LNCaP clone FGC (cell line): ENCODE results near the gene AIF1.

Experiments used
- DNase-seq: peaks from one replicate; pipeline ENCODE4 v3.0.0-alpha.2; 2011; ENCODE audit warnings: low read depth
- H3K4me3 ChIP-seq: 2 replicates; pipeline ENCODE4 v1.5.1; 2011; ENCODE audit warnings: mild to moderate bottlenecking, low read depth, low read length, control low read depth
- TF ChIP-seq, protein P1 (sequence below): IDR thresholded peaks from 2 replicates; pipeline ENCODE4 v1.5.1; 2012; ENCODE audit warnings: mild to moderate bottlenecking; ENCODE audit not compliant: control insufficient read depth, insufficient read depth; ENCODE audit errors: extremely low read depth

The AIF1 gene

DNA sequence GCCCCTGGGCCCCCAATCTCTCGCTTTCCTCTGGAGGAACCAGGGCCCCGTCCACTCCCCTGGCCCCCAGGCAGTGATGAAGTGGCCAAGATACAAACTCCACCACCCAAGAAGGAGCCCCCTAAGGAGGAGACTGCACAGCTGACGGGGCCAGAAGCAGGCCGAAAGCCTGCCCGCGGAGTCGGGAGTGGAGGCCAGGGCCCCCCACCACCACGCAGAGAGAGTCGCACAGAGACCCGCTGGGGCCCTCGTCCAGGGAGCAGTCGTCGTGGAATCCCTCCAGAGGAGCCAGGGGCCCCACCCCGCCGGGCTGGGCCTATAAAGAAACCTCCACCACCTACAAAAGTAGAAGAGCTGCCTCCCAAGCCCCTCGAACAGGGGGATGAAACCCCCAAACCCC lies 16.2 kb downstream of the AIF1 start:
- DNase-seq, result no peak
- TF ChIP-seq, protein P1, sequence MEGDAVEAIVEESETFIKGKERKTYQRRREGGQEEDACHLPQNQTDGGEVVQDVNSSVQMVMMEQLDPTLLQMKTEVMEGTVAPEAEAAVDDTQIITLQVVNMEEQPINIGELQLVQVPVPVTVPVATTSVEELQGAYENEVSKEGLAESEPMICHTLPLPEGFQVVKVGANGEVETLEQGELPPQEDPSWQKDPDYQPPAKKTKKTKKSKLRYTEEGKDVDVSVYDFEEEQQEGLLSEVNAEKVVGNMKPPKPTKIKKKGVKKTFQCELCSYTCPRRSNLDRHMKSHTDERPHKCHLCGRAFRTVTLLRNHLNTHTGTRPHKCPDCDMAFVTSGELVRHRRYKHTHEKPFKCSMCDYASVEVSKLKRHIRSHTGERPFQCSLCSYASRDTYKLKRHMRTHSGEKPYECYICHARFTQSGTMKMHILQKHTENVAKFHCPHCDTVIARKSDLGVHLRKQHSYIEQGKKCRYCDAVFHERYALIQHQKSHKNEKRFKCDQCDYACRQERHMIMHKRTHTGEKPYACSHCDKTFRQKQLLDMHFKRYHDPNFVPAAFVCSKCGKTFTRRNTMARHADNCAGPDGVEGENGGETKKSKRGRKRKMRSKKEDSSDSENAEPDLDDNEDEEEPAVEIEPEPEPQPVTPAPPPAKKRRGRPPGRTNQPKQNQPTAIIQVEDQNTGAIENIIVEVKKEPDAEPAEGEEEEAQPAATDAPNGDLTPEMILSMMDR, result no peak
- H3K4me3 ChIP-seq, result no peak overlapping the region

DNA sequence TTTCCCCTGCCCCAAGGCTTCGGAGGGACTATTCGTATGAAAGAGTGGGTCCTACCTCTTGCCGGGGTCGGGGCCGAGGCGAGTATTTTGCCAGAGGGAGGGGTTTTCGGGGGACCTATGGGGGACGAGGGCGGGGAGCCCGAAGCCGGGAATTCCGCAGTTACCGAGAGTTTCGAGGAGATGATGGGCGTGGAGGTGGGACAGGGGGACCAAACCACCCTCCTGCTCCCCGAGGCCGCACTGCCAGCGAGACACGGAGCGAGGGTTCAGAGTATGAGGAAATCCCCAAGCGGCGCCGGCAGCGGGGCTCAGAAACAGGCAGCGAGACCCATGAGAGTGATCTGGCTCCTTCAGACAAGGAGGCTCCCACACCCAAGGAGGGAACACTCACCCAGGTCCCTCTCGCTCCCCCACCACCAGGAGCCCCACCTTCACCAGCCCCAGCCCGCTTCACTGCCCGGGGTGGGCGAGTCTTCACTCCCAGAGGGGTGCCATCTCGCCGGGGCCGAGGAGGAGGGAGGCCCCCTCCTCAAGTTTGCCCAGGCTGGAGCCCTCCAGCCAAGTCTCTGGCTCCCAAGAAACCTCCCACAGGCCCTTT lies 16.7 kb downstream of the AIF1 start:
- TF ChIP-seq, protein P1, result no peak
- H3K4me3 ChIP-seq, result no peak overlapping the region
- DNase-seq, result no peak

DNA sequence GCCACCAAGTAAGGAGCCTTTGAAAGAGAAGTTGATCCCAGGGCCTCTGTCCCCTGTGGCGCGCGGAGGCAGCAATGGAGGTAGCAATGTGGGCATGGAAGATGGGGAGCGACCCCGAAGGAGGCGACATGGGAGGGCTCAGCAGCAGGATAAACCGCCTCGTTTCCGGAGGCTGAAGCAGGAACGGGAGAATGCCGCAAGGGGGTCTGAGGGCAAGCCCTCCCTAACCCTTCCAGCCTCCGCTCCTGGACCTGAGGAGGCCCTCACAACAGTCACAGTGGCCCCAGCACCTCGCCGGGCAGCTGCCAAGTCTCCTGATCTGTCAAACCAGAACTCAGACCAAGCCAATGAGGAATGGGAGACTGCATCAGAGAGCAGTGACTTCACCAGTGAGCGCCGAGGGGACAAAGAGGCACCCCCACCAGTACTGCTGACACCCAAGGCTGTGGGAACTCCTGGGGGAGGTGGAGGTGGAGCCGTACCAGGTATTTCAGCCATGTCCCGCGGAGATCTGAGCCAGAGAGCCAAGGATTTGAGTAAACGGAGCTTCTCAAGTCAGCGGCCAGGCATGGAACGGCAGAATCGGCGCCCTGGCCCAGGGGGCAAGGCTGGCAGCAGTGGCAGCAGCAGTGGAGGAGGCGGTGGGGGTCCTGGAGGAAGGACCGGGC lies 17.4 kb downstream of the AIF1 start:
- no peak overlapping the region for H3K4me3 ChIP-seq
- DNase-seq, result no peak
- TF ChIP-seq, protein P1, result no peak

DNA sequence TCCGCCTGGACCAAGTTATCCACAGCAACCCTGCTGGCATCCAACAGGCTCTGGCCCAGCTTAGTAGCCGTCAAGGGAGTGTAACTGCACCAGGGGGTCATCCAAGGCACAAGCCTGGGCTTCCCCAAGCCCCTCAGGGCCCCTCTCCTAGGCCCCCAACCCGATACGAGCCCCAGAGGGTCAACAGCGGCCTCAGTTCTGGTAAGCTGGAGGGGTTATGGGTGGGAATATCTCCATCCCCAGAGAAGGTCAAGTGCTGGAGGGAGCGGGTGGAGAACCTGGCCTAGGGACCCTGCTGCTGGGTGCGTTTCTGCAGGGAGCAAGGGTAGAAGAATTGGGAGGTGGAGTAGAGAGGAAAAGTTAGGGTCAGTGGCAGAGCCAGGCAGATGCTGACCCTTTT lies 18.4 kb downstream of the AIF1 start:
- TF ChIP-seq, protein P1, result no peak
- no peak overlapping the region for H3K4me3 ChIP-seq
- no peak for DNase-seq

DNA sequence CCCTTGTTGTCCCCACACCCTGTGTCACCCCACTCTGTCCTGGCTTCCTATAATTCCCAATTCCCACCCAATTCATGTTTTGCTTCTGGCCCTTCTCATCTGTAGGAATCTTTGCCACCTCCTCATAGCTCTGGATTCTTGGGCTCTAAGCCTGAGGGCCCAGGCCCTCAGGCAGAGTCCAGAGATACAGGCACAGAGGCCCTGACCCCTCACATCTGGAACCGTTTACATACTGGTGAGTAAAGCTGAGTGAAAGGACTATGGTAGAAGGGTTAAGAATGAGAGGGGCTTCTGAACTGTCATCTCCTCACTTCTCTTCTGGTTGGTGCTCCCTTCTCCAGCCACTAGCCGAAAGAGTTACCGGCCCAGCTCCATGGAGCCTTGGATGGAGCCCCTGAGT lies 19.1 kb downstream of the AIF1 start:
- no peak for DNase-seq
- no peak overlapping the region for H3K4me3 ChIP-seq
- TF ChIP-seq, protein P1, result no peak

DNA sequence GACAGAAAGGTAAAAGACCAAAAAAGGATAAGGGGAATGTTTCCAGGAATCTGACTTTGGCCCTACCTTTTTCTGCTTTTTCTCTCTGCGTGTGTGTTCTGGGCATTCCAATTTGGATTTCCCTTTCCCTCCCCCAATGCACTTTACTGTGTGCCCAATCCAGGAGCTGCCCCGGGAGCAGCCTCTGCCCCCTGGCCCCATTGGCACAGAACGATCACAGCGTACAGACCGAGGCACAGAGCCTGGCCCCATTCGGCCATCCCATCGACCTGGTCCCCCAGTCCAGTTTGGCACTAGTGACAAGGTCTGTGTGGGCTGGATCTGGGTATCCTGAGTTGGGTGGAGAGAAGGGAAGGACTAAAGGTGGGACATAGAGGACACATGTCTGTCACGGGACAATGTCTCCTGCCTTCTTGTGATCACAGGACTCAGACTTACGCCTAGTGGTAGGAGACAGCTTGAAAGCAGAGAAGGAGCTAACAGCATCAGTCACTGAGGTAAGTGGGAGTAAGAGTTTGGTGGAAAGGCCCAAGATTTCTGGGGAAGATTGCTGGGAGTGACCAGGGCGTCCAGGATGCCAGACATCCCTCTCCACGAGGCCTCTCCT lies 20.0 kb downstream of the AIF1 start:
- TF ChIP-seq, protein P1, result no peak
- no peak for DNase-seq
- no peak overlapping the region for H3K4me3 ChIP-seq
